IMR-90 (cell line): Measurements from ENCODE around the gene PLXNA4. TPM values are rescaled to one million over a fixed set of nuclear protein-coding genes. Genes with fewer than 3 reads are reported as not detected.

Experiments used
- ATAC-seq: fragments of 200-7000 bp; cut with Tn5 transposase; 2 replicates; pipeline ENCODE4 v1.9.1; 2020; ENCODE audit warnings: low read depth, mild to moderate bottlenecking, moderate library complexity
- BruUV-seq: library from RNA; stranded (reverse); fragments of 400-500 nt; replicated peaks from 2 replicates; lab custom pipeline; 2021; lab: Mats Ljungman, UMichigan
- CTCF ChIA-PET: fragments of 300-600 bp; formaldehyde crosslinking; extraction: SDS; loops from one replicate; lab custom pipeline; 2021; ENCODE audit warnings: antibody characterized with exemption; lab: Yijun Ruan, JAX
- POLR2A ChIA-PET: fragments of 300-600 bp; sonication (Branson Sonifier 250); formaldehyde crosslinking; loops from one replicate; lab custom pipeline; 2022; ENCODE audit warnings: antibody characterized with exemption; ENCODE audit not compliant: unreplicated experiment; lab: Charles Lee
- DNase-seq: peaks from one replicate; pipeline ENCODE4 v3.0.0; 2013
- H2AFZ ChIP-seq: replicated peaks from 2 replicates; pipeline ENCODE3; 2013; ENCODE audit warnings: low read length, mild to moderate bottlenecking; ENCODE audit not compliant: poor library complexity
- H2AK5ac ChIP-seq: 2 replicates; pipeline ENCODE4 v1.6.1; 2013; ENCODE audit warnings: low read depth, low read length, inconsistent platforms
- H2AK9ac ChIP-seq: replicated peaks from 2 replicates; pipeline ENCODE3; 2013; ENCODE audit warnings: mild to moderate bottlenecking, low read depth, low read length, moderate library complexity; ENCODE audit not compliant: poor library complexity
- H2BK120ac ChIP-seq: 2 replicates; pipeline ENCODE4 v1.6.1; 2013; ENCODE audit warnings: low read depth, low read length, inconsistent platforms
- H2BK15ac ChIP-seq: 3 replicates; pipeline ENCODE4 v1.6.1; 2013; ENCODE audit warnings: low read depth, low read length, inconsistent platforms
- H2BK20ac ChIP-seq: 2 replicates; pipeline ENCODE4 v1.6.1; 2013; ENCODE audit warnings: low read depth, mild to moderate bottlenecking, inconsistent platforms, low read length, moderate library complexity
- H2BK5ac ChIP-seq: 2 replicates; pipeline ENCODE4 v1.6.1; 2013; ENCODE audit warnings: mild to moderate bottlenecking, low read depth, low read length, inconsistent platforms; ENCODE audit not compliant: poor library complexity, severe bottlenecking
- H3K14ac ChIP-seq: replicated peaks from 2 replicates; pipeline ENCODE4 v1.6.1; 2013; ENCODE audit warnings: low read depth, low read length, inconsistent platforms
- H3K18ac ChIP-seq: 2 replicates; pipeline ENCODE4 v1.6.1; 2013; ENCODE audit warnings: low read depth, low read length, control low read depth
- H3K23ac ChIP-seq: 2 replicates; pipeline ENCODE4 v1.6.1; 2013; ENCODE audit warnings: low read depth, low read length, inconsistent platforms
- H3K27ac ChIP-seq: 2 replicates; pipeline ENCODE4 v1.5.1; 2013; ENCODE audit warnings: mild to moderate bottlenecking, control low read depth, low read length; ENCODE audit not compliant: insufficient read depth
- H3K27me3 ChIP-seq: 2 replicates; pipeline ENCODE4 v1.6.1; 2013; ENCODE audit warnings: low read length; ENCODE audit not compliant: control insufficient read depth, insufficient read depth
- H3K36me3 ChIP-seq: 2 replicates; pipeline ENCODE4 v1.6.1; 2013; ENCODE audit warnings: low read length, mixed read lengths; ENCODE audit not compliant: control insufficient read depth, insufficient read depth
- H3K4ac ChIP-seq: 2 replicates; pipeline ENCODE4 v1.6.1; 2013; ENCODE audit warnings: low read depth, low read length, inconsistent platforms
- H3K4me1 ChIP-seq: 2 replicates; pipeline ENCODE4 v1.6.1; 2013; ENCODE audit warnings: low read length, mixed read lengths; ENCODE audit not compliant: control insufficient read depth, insufficient read depth
- H3K4me2 ChIP-seq: 2 replicates; pipeline ENCODE4 v1.6.1; 2013; ENCODE audit warnings: low read depth, mild to moderate bottlenecking, control low read depth, low read length, moderate library complexity
- H3K4me3 ChIP-seq: 2 replicates; pipeline ENCODE4 v1.5.1; 2013; ENCODE audit warnings: low read depth, mild to moderate bottlenecking, control low read depth, low read length, moderate library complexity; ENCODE audit not compliant: insufficient read depth
- H3K56ac ChIP-seq: 2 replicates; pipeline ENCODE4 v1.6.1; 2013; ENCODE audit warnings: low read length, inconsistent platforms; ENCODE audit not compliant: insufficient read depth; ENCODE audit errors: extremely low read depth
- H3K79me1 ChIP-seq, 2 experiments: 2 replicates each; pipeline ENCODE4 v1.6.1; 2013; ENCODE audit warnings: low read length in 2 of 2, inconsistent platforms in 1 of 2, low read depth in 1 of 2
- H3K9ac ChIP-seq: 2 replicates; pipeline ENCODE4 v1.6.1; 2013; ENCODE audit warnings: low read depth, low read length, control low read depth
- H3K9me1 ChIP-seq: 2 replicates; pipeline ENCODE4 v1.6.1; 2013; ENCODE audit warnings: low read length, inconsistent platforms; ENCODE audit not compliant: insufficient read depth
- H3K9me3 ChIP-seq: 2 replicates; pipeline ENCODE4 v1.6.1; 2013; ENCODE audit warnings: low read length; ENCODE audit not compliant: control insufficient read depth, insufficient read depth
- H4K20me1 ChIP-seq: 2 replicates; pipeline ENCODE4 v1.6.1; 2013; ENCODE audit warnings: low read length, inconsistent platforms; ENCODE audit not compliant: insufficient read depth
- H4K5ac ChIP-seq: 2 replicates; pipeline ENCODE4 v1.6.1; 2013; ENCODE audit warnings: mild to moderate bottlenecking, low read depth, low read length, control low read depth
- H4K8ac ChIP-seq, 2 experiments: 2 replicates each; pipeline ENCODE4 v1.6.1; 2013; ENCODE audit warnings: low read depth in 2 of 2, low read length in 2 of 2, control low read depth in 1 of 2, inconsistent platforms in 1 of 2
- H4K91ac ChIP-seq: 2 replicates; pipeline ENCODE4 v1.6.1; 2013; ENCODE audit warnings: low read depth, low read length, inconsistent platforms; ENCODE audit not compliant: insufficient read depth
- NFE2L2 ChIP-seq: fragments of 150-350 bp; IDR thresholded peaks from 2 replicates; pipeline ENCODE4 v1.6.1; 2016; ENCODE audit warnings: low read depth, mild to moderate bottlenecking, low read length
- RCOR1 ChIP-seq: IDR thresholded peaks from 2 replicates; pipeline ENCODE4 v1.6.1; 2012; ENCODE audit warnings: mild to moderate bottlenecking, low read length, improper control_type of control experiment; ENCODE audit not compliant: insufficient replicate concordance
- WGBS, 2 experiments: methylation state at CpG; one replicate each; pipeline versions ENCODE4 v1.1.5 to v1.1.7; 2013; ENCODE audit warnings: missing lambda C conversion rate in 2 of 2; ENCODE audit not compliant: insufficient read length in 1 of 2; ENCODE audit errors: extremely low coverage in 2 of 2; 5-methylcytosine and 5-hydroxymethylcytosine counted together
- dilution Hi-C: fragments of 300-500 bp; cut with HindIII; formaldehyde crosslinking; loops from one replicate; pipeline ENCODE4 v1.14.3; 2018; ENCODE audit warnings: low sequenced_read_pairs; ENCODE audit not compliant: unreplicated experiment
- in situ Hi-C: fragments of 300-500 bp; cut with MboI; formaldehyde crosslinking; loops from 3 replicates; pipeline ENCODE4 v1.14.3; 2019; ENCODE audit warnings: low sequenced_read_pairs, inconsistent platforms, mixed read lengths
- intact Hi-C: fragments of 100-400 bp; cut with micrococcal nuclease; formaldehyde crosslinking; loops from 2 replicates; pipeline ENCODE4 v1.10.0; 2022
- polyA plus RNA-seq, 3 experiments: library from polyadenylated mRNA; depleted of rRNA; stranded (reverse); fragments of >200 nt; gene quantifications; 2 replicates each; pipeline ENCODE4 v1.2.3, GENCODE V29; 2012; ENCODE audit warnings: low replicate concordance in 1 of 3
- total RNA-seq: library from RNA; depleted of rRNA; stranded (reverse); fragments of >200 nt; gene quantifications from 2 replicates; pipeline ENCODE4 v1.2.3, GENCODE V29; 2012

PLXNA4 gene
- total and polyA plus RNA-seq, 2 of the 4 experiments (the other 2 are of a cell fraction): under 0.01 TPM

DNA sequence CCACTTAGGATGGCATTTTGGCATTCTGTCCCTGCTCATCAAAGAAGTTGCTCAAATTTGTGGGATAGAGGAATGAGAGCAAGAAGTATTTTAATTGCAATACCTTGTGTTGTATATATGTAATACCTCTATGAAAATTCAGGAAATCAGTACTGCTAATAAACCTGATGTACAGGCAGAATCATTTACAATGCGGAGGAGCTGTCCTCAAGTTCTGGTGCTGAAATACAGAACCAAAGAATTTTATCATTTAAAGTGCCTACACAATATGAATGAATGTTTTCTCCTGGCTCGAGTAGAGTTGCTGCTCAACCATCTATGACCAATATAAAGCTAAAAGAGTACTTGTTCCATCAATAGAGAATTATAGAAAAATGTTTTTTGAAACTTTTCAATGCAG lies 305.8 kb downstream of the PLXNA4 start:
- H2BK5ac ChIP-seq: no peak overlapping the region
- TF ChIP-seq NFE2L2 (no peak), RCOR1 (no peak)
- H3K9ac ChIP-seq: no peak overlapping the region
- no peak overlapping the region for H2BK20ac ChIP-seq
- no peak overlapping the region for H2AK9ac ChIP-seq
- ATAC-seq (no peak), DNase-seq (peak; percentile 12)
- intact Hi-C loops: no loop called here
- in situ Hi-C loops: no loop called here
- H3K18ac ChIP-seq: no peak overlapping the region
- no peaks in the 10 kb centered on the region for H3K4me1 ChIP-seq
- H3K4me2 ChIP-seq: no peak overlapping the region
- no peak overlapping the region for H3K27ac ChIP-seq
- H4K20me1 ChIP-seq: no peaks in the 10 kb centered on the region
- no peaks in the 10 kb centered on the region for H3K36me3 ChIP-seq
- H2AK5ac ChIP-seq: no peak overlapping the region
- POLR2A ChIA-PET: no interaction called here
- no peak overlapping the region for H3K56ac ChIP-seq
- dilution Hi-C loops: no loop called here
- no peak overlapping the region for H3K23ac ChIP-seq
- H3K14ac ChIP-seq: no peak overlapping the region
- H3K79me1 ChIP-seq: no peaks in the 10 kb centered on the region
- no peak overlapping the region for H2BK120ac ChIP-seq
- H4K5ac ChIP-seq: no peak overlapping the region
- no TSS peak for BruUV-seq
- H3K4me3 ChIP-seq: no peak overlapping the region
- H3K9me1 ChIP-seq: no peaks in the 10 kb centered on the region
- H4K8ac ChIP-seq: no peak overlapping the region
- no peak overlapping the region for H3K4ac ChIP-seq
- H4K91ac ChIP-seq: no peak overlapping the region
- no peaks in the 10 kb centered on the region for H3K27me3 ChIP-seq
- no CpG with 5 or more reads among the region's 2 CpGs for WGBS, 2 experiments
- H3K9me3 ChIP-seq: no peaks in the 10 kb centered on the region
- CTCF ChIA-PET: interaction anchor here (0.8 to 1.0 kb wide), 2 partner anchors 266 to 325 kb away, joined by 3 to 4 read pairs; no protein-coding TSS in a partner anchor
- H2BK15ac ChIP-seq: no peak overlapping the region
- H2AFZ ChIP-seq: no peak overlapping the region
